ENCODE measurements around the gene MESP1. TPM values are rescaled to one million over a fixed set of nuclear protein-coding genes. Genes with fewer than 3 reads are reported as not detected.

The MESP1 gene
- total and polyA plus RNA-seq, 2 of the 8 experiments (the other 6 are each of a cell fraction or from before 2014, with no cell fraction given), result 0.15 to 0.23 TPM

- no peak overlapping the region for H2AK5ac ChIP-seq (ENCODE audit: low read depth, low read length)
- TF ChIP-seq SAP30 (IDR thresholded peaks at IDR 0.05; ENCODE audit: insufficient read depth, insufficient replicate concordance, low read length) (no peak), CBX8 (IDR thresholded peaks at IDR 0.05; ENCODE audit: borderline replicate concordance, low read depth, low read length) (no peak), POU5F1 (IDR thresholded peaks at IDR 0.05; ENCODE audit: low read depth, low read length) (no peak), BRCA1 (IDR thresholded peaks at IDR 0.05; ENCODE audit: low read depth, low read length) (no peak), CHD1 (IDR thresholded peaks at IDR 0.05; ENCODE audit: low read depth, low read length) (no peak), RBBP5 (IDR thresholded peaks at IDR 0.05; ENCODE audit: borderline replicate concordance, low read depth, low read length) (no peak)
- no peak overlapping the region for H3K4me2 ChIP-seq (ENCODE audit: insufficient read depth in 1 of 2, low read depth in 2 of 2, low read length in 2 of 2)
- no peak overlapping the region for H4K5ac ChIP-seq (ENCODE audit: insufficient read length, low read depth, low read length)
- no peaks in the 10 kb centered on the region for H3K79me1 ChIP-seq (ENCODE audit: low read depth, low read length)
- H2BK15ac ChIP-seq (ENCODE audit: low read length), result peak overlapping the region; percentile 61; the same call in 1 of the 2 replicates
- no peak overlapping the region for H2BK120ac ChIP-seq (replicated peaks; ENCODE audit: low read depth, low read length)
- no peak overlapping the region for H2BK12ac ChIP-seq (ENCODE audit: low read depth, low read length)
- no peaks in the 10 kb centered on the region; the same call in 1 of the 2 replicates for H3K23me2 ChIP-seq (ENCODE audit: low read depth, low read length)
- H4K91ac ChIP-seq (replicated peaks; ENCODE audit: insufficient read length, low read length), result no peak overlapping the region
- H3K4ac ChIP-seq (replicated peaks; ENCODE audit: insufficient read length, low read depth, low read length), result no peak overlapping the region
- no peak overlapping the region for H3K23ac ChIP-seq (ENCODE audit: insufficient read length)
- H3K4me3 ChIP-seq (ENCODE audit: extremely low read depth in 1 of 4, insufficient read depth in 2 of 4, low read depth in 3 of 4, low read length in 4 of 4), result no peak overlapping the region
- no peak for FAIRE-seq
- H3K14ac ChIP-seq (ENCODE audit: insufficient read length), result no peak overlapping the region
- POLR2A ChIA-PET (ENCODE audit: partially characterized antibody), result no interaction called here
- no peak overlapping the region; the same call in 1 of the 2 replicates for H4K8ac ChIP-seq (ENCODE audit: extremely low read depth, insufficient read depth, low read length)
- H3K18ac ChIP-seq (ENCODE audit: extremely low read depth, low read length), result no peak overlapping the region
- H3K79me2 ChIP-seq (ENCODE audit: control insufficient read depth in 1 of 2, insufficient read depth in 2 of 2, low read length in 2 of 2), result no peaks in the 10 kb centered on the region
- H2BK5ac ChIP-seq (ENCODE audit: low read depth, low read length), result no peak overlapping the region; the same call in 1 of the 2 replicates
- no peak overlapping the region for H3K56ac ChIP-seq (replicated peaks; ENCODE audit: insufficient read length, low read depth, low read length)
- no peak overlapping the region for H3K27ac ChIP-seq (ENCODE audit: low read depth, low read length)
- WGBS, 2 experiments (ENCODE audit: extremely low coverage in 1 of 2, insufficient coverage in 1 of 2, insufficient read length in 1 of 2, insufficient replicate concordance in 2 of 2, low coverage in 1 of 2, low lambda C conversion rate in 2 of 2, missing lambda C conversion rate in 1 of 2), result 87% methylated on average over 8 of the region's 8 CpGs; no CpG with 5 or more reads in 1 of the 2 experiments
- CTCF ChIA-PET (ENCODE audit: partially characterized antibody), result interaction anchor here (0.5 to 10.6 kb wide), 8 partner anchors 9 to 250 kb away, joined by 3 to 153 read pairs (median 16); partner anchors contain the start of gene MESP2
- no peaks in the 10 kb centered on the region for H3K9me3 ChIP-seq (ENCODE audit: insufficient read depth in 2 of 2, low read depth in 1 of 2, low read length in 1 of 2)
- no peaks in the 10 kb centered on the region for H3K36me3 ChIP-seq (ENCODE audit: control insufficient read depth in 2 of 4, insufficient read depth in 4 of 4, low read length in 3 of 4)
- no peak overlapping the region for H3K9ac ChIP-seq (replicated peaks in 1 of 4; ENCODE audit: extremely low read depth in 1 of 4, low read depth in 3 of 4, low read length in 3 of 4)
- H2BK20ac ChIP-seq (ENCODE audit: low read length), result no peak overlapping the region
- H3K4me1 ChIP-seq (replicated peaks in 1 of 4; ENCODE audit: control insufficient read depth in 3 of 4, insufficient read depth in 4 of 4, low read length in 3 of 4), result peaks cover 0 to 2% (median 0%) of the 10 kb centered on the region in 4 experiments; a peak in 3 of 7 replicates
- no peaks in the 10 kb centered on the region for H4K20me1 ChIP-seq (replicated peaks in 1 of 2; ENCODE audit: control insufficient read depth in 1 of 2, insufficient read depth in 2 of 2, low read length in 2 of 2)
- DNase-seq (ENCODE audit: low read depth in 1 of 2, low spot score in 2 of 2), result no peak
- H2AFZ ChIP-seq (ENCODE audit: low read length), result no peak overlapping the region
- no peaks in the 10 kb centered on the region; a peak in 2 of 7 replicates for H3K27me3 ChIP-seq (replicated peaks in 1 of 4; ENCODE audit: control insufficient read depth in 3 of 4, extremely low read depth in 1 of 4, insufficient read depth in 3 of 4, low read length in 3 of 4)
These were observed 7.9 kb upstream of the MESP1 start for GRCh38 chr15:89758981-89759380.
